IgD-negative memory B cell (primary cell): Measurements from ENCODE around the gene USP4. TPM values are rescaled to one million over a fixed set of nuclear protein-coding genes. Genes with fewer than 3 reads are reported as not detected.
"Not testable (repeated sequence)": the region's sequence is repeated elsewhere in the genome, so short reads cannot be mapped to it uniquely, and the experiment has no call there.

Source experiments
- H3K27ac Mint-ChIP-seq, 3 donors: one replicate each; pipeline ENCODE4 v1.8.0; 2020 to 2022; ENCODE audit warnings: mild to moderate bottlenecking in 3 of 3, mixed read lengths in 3 of 3, moderate library complexity in 1 of 3
- H3K27me3 Mint-ChIP-seq: one replicate; pipeline ENCODE4 v1.8.0; 2021; ENCODE audit warnings: mixed read lengths
- H3K36me3 Mint-ChIP-seq: one replicate; pipeline ENCODE4 v1.8.0; 2020; ENCODE audit warnings: mild to moderate bottlenecking, mixed read lengths
- H3K4me1 Mint-ChIP-seq, 3 donors: one replicate each; pipeline ENCODE4 v1.8.0; 2020 to 2022; ENCODE audit warnings: mixed read lengths in 3 of 3, mild to moderate bottlenecking in 1 of 3
- H3K4me3 Mint-ChIP-seq, 4 donors: one replicate each; pipeline ENCODE4 v1.8.0; 2020 to 2022; ENCODE audit warnings: mild to moderate bottlenecking in 4 of 4, mixed read lengths in 4 of 4, moderate library complexity in 3 of 4
- H3K9me3 Mint-ChIP-seq, 3 donors: one replicate each; pipeline ENCODE4 v1.8.0; 2020 to 2021; ENCODE audit warnings: mixed read lengths in 3 of 3, mild to moderate bottlenecking in 1 of 3
- polyA plus RNA-seq: library from polyadenylated mRNA; unstranded; fragments of 300-500 nt; fragmentation: Illumina TruSeq; gene quantifications from one replicate; pipeline ENCODE4 v1.2.3, GENCODE V29; 2021

Gene USP4
- polyA plus RNA-seq, 1 donor from 2014 or later: 55.0 TPM

GRCh38 chr3:49359623-49360022, 19.8 kb upstream of the USP4 start:
- Mint-ChIP-seq H3K4me1 (peaks cover 6 to 14% (median 10%) of the 10 kb centered on the region in 3 donors), H3K27ac (peak overlapping the region; percentile 88 to 99 (median 89)), H3K9me3 (no peaks in the 10 kb centered on the region), H3K27me3 (no peaks in the 10 kb centered on the region), H3K36me3 (peaks cover 5% of the 10 kb centered on the region), H3K4me3 (peak overlapping the region in 3 of 4 donors; percentile 60 to 99 (median 90))

DNA sequence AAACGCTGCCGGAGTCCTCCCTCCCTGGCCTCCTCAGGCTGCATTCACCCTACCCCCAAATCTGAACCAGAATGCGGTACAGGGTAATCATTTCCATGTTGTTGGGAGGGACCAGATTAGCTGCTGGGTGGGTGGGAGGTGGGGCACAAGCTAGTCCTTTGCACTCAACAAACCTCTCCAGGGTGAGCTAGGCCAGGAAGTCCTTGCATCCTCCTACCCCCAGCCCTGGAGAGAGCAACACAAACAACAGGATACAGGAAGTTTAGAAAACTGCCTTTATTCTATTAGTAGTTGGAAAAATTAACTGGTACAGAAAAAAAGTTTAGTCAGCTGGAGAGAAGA, 19.0 kb upstream of the USP4 start:
- Mint-ChIP-seq H3K4me3 (peak overlapping the region; percentile 90 to 99 (median 97)), H3K9me3 (no peaks in the 10 kb centered on the region), H3K36me3 (peaks cover 8% of the 10 kb centered on the region), H3K4me1 (peaks cover 9 to 14% (median 10%) of the 10 kb centered on the region in 3 donors), H3K27me3 (no peaks in the 10 kb centered on the region), H3K27ac (peak overlapping the region; percentile 87 to 99 (median 99))

DNA sequence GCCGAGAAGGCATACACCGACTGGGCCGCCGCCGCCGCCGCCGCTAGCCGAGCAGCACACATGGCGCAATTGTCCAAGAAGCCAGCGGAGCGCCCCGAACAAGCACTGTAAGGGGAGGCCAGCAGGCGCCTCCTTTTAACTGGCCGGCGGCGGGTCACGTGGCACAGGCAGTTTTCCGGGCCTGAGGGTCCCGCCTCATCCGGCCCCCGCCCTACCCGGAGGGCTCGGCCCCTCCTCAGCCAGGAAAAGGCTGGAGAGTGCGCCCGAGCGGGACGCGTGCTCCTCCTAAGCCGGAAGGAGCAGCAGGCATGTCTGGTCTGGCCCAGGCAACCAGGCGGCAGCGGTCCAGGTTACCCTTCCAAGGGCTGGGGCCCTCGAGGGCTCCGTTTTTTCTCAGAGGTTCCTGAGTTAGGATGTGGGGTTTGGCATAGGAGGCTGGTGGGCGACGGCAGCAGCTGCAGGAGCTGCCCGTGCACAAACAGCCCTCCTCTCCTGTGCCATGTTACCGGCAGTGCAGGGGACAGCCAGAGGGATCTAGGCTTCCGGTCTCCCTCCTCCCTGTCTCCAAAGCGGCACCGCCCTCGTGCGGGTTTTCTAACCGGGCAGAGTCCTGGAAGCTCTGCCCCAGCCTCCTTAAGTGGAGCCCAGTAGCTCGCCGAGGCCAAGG, 18.5 kb upstream of the USP4 start, which contains the start of gene GPX1:
TSS of gene GPX1 (minus strand) at position 137 of the 667 bp plus-strand sequence. CDS start at position 62, 75 bp downstream.
- no peaks in the 10 kb centered on the region for H3K9me3 Mint-ChIP-seq
- H3K4me1 Mint-ChIP-seq: peaks cover 9 to 14% (median 10%) of the 10 kb centered on the region in 3 donors
- H3K4me3 Mint-ChIP-seq: peak within 1 kb of the TSS; percentile 90 to 99 (median 97)
- peaks cover 8% of the 10 kb centered on the region for H3K36me3 Mint-ChIP-seq
- no peaks in the 10 kb centered on the region for H3K27me3 Mint-ChIP-seq
- H3K27ac Mint-ChIP-seq: peak within 1 kb of the TSS; percentile 95 to 99 (median 99)

GRCh38 chr3:49357443-49358216, 17.8 kb upstream of the USP4 start:
- H3K36me3 Mint-ChIP-seq, H3K9me3 Mint-ChIP-seq, H3K27me3 Mint-ChIP-seq: not testable (repeated sequence)
- Mint-ChIP-seq H3K27ac (peak overlapping the region; percentile 95 to 99 (median 99)), H3K4me3 (peak overlapping the region; percentile 90 to 99 (median 97)), H3K4me1 (peaks cover 10 to 14% (median 13%) of the 10 kb centered on the region in 3 donors)

DNA sequence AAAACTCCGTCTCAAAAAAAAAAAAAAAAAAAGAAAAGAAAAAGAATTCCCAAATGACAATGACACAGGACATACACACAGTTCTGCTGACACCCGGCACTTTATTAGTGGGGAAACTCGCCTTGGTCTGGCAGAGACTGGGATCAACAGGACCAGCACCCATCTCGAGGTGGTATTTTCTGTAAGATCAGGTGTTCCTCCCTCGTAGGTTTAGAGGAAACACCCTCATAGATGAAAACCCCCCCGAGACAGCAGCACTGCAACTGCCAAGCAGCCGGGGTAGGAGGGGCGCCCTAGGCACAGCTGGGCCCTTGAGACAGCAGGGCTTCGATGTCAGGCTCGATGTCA, 17.2 kb upstream of the USP4 start:
- not testable (repeated sequence) for H3K27me3 Mint-ChIP-seq, H3K36me3 Mint-ChIP-seq, H3K9me3 Mint-ChIP-seq
- Mint-ChIP-seq H3K4me3 (peak overlapping the region; percentile 90 to 99 (median 97)), H3K27ac (peak overlapping the region; percentile 95 to 99 (median 99)), H3K4me1 (peaks cover 14 to 17% (median 15%) of the 10 kb centered on the region in 3 donors)

DNA sequence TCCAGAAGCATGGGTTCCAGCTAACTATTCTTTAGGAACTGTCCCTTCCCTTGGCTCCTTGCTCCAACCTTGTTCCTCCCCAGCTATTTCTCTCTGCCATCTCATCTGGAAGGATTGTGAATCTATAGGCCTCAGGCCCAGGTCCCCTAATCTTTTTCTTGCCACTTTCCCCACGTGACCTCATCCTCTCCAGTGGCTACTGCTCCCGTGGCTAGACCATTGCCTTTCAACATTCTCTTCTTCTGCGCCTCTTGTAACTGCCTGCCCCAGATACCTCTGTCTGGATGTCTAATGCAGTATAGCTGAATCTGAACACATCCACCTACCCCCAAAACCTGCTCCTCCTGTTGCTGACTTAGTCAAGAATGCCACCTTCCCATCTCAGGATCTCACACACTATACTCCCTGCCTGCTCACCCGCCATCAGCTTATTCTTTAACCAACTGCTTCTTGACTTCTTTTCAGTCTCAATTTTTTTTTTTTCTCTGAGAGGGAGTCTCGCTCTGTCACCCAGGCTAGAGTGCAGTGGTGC, 13.1 kb upstream of the USP4 start:
- Mint-ChIP-seq H3K36me3 (peaks cover 5% of the 10 kb centered on the region), H3K9me3 (no peaks in the 10 kb centered on the region), H3K4me1 (peaks cover 17 to 25% (median 21%) of the 10 kb centered on the region in 3 donors), H3K27ac (peak overlapping the region; percentile 52 to 84 (median 72)), H3K4me3 (peak overlapping the region in 1 of 4 donors; percentile 57), H3K27me3 (no peaks in the 10 kb centered on the region)

DNA sequence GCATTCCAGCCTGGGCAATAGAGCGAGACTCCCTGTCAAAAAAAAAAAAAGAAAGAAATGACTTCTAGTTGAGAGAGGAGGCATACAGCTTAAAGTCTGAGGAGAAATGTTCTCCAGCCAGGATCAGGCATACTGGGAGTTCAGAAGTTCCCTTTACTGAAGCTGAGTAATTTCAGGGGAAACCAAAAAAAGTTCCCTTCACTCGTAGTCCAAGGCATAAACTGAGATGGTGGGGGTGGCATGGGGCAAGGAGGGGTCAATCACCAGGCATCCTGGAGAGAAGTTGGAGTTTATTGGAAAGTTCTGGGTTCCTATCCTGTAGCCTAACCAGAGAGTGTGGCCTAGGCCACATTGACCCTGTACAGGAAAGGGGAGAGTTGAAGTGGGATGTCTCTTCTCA, 12.4 kb upstream of the USP4 start:
- Mint-ChIP-seq H3K4me1 (peaks cover 18 to 21% (median 21%) of the 10 kb centered on the region in 3 donors), H3K9me3 (no peaks in the 10 kb centered on the region), H3K27ac (peak overlapping the region in 2 of 3 donors; percentile 52 to 84), H3K27me3 (no peaks in the 10 kb centered on the region), H3K4me3 (peak overlapping the region in 2 of 4 donors; percentile 57 to 59), H3K36me3 (peaks cover 5% of the 10 kb centered on the region)

- Mint-ChIP-seq H3K4me3 (peak overlapping the region in 2 of 4 donors; percentile 46 to 57), H3K27me3 (no peaks in the 10 kb centered on the region), H3K4me1 (peaks cover 22 to 26% (median 24%) of the 10 kb centered on the region in 3 donors), H3K36me3 (peaks cover 5% of the 10 kb centered on the region), H3K9me3 (no peaks in the 10 kb centered on the region), H3K27ac (peak overlapping the region in 2 of 3 donors; percentile 24 to 52)
Measured at GRCh38 chr3:49351521-49352011, 11.7 kb upstream of the USP4 start.

DNA sequence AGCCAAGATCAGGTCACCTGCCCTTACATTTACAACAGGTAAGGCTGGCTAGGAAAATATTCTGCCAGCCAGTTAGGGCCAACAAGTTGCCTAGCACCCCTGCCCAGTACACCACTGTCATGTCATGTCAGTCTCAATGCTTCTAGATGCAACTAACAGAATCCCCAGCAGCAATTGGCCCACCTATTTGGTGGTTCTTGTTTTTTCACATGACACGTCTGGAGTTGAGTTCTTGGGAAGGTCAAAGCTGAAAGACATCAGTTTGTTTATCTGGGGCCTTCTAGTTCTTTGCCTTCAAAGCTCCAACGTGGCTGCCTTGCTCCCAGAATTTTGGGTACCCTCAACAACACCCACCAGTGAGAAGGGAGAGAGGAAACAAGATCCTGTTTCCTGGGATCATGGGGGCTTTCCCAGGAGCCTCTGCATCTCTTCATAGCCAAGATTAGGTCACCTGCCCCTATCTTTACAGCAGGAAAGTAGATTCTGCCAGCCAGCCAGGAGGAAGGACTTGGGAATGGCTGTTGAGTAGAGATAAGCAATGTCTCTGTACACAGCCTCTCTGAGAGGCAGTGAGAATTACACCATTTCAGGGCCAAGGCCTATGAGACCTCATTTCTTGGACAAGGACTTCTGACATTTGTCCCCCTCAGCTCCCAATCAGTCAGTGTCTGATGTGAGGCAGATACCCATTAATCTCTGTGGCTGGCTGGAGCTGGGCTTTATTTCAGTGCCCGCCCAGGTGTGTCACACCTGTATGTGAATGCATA, 9.7 kb upstream of the USP4 start:
- H3K4me3 Mint-ChIP-seq: no peak overlapping the region
- H3K27me3 Mint-ChIP-seq: no peaks in the 10 kb centered on the region

DNA sequence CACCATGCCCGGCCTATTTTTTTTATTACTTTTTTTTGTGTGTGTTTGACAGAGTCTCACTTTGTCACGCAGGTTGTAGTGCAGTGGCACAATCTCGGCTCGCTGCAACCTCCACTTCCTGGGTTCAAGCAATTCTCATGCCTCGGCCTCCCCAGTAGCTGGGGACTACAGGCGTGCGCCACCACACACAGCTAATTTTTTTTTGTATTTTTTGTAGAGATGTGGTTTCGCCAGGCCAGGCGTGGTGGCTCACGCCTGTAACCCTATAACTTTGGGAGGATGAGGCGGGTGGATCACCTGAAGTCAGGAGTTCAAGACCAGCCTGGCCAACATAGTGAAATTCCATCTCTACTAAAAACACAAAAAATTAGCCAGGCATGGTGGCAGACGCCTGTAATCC, 8.5 kb upstream of the USP4 start:
- peak overlapping the region in 1 of 4 donors; percentile 28 for H3K4me3 Mint-ChIP-seq
- not testable (repeated sequence) for H3K27me3 Mint-ChIP-seq, H3K36me3 Mint-ChIP-seq, H3K9me3 Mint-ChIP-seq, H3K27ac Mint-ChIP-seq
- peaks cover 26 to 30% (median 26%) of the 10 kb centered on the region in 3 donors for H3K4me1 Mint-ChIP-seq

More for the DNA sequence above, 9.7 kb upstream of the USP4 start:
- no peaks in the 10 kb centered on the region for H3K9me3 Mint-ChIP-seq
- peaks cover 2% of the 10 kb centered on the region for H3K36me3 Mint-ChIP-seq
- H3K4me1 Mint-ChIP-seq: peaks cover 25 to 30% (median 26%) of the 10 kb centered on the region in 3 donors
- peak overlapping the region in 1 of 3 donors; percentile 36 for H3K27ac Mint-ChIP-seq

- Mint-ChIP-seq H3K27me3 (no peaks in the 10 kb centered on the region), H3K9me3 (no peaks in the 10 kb centered on the region), H3K36me3 (no peaks in the 10 kb centered on the region), H3K4me3 (peak overlapping the region in 2 of 4 donors; percentile 29), H3K27ac (peak overlapping the region; percentile 71 to 88 (median 79)), H3K4me1 (peaks cover 28 to 35% (median 31%) of the 10 kb centered on the region in 3 donors)
Measured at GRCh38 chr3:49346797-49347251, 7.0 kb upstream of the USP4 start.

DNA sequence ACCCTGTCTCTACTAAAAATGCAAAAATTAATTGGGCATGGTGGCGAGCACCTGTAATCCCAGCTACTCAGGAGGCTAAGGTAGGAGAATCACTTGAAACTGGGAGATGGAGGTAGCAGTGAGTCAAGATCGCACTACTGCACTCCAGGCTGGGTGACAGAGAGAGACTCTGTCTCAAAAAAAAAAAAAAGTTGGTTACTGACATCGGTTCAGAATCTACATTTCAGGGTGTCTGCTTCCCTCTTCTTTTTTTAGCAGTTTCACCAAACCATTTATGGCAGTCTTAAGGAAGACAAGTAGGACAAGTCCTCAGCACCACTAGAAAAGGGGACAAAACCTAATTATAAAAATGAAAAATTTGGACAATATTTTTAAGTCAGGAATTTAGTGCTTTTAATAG, 3.3 kb upstream of the USP4 start:
- H3K36me3 Mint-ChIP-seq: no peaks in the 10 kb centered on the region
- peak overlapping the region in 1 of 3 donors; percentile 78 for H3K27ac Mint-ChIP-seq
- no peaks in the 10 kb centered on the region for H3K27me3 Mint-ChIP-seq
- H3K9me3 Mint-ChIP-seq: no peaks in the 10 kb centered on the region
- H3K4me1 Mint-ChIP-seq: peaks cover 44 to 52% (median 45%) of the 10 kb centered on the region in 3 donors
- peak overlapping the region in 3 of 4 donors; percentile 65 to 81 (median 70) for H3K4me3 Mint-ChIP-seq

- Mint-ChIP-seq H3K9me3 (no peaks in the 10 kb centered on the region), H3K27ac (peak overlapping the region; percentile 81 to 86 (median 82)), H3K27me3 (no peaks in the 10 kb centered on the region), H3K36me3 (no peaks in the 10 kb centered on the region), H3K4me3 (peak overlapping the region in 3 of 4 donors; percentile 43 to 81 (median 65)), H3K4me1 (peaks cover 44 to 54% (median 46%) of the 10 kb centered on the region in 3 donors)
Measured at GRCh38 chr3:49341996-49342395, 2.1 kb upstream of the USP4 start.

- no peaks in the 10 kb centered on the region for H3K9me3 Mint-ChIP-seq
- no peaks in the 10 kb centered on the region for H3K27me3 Mint-ChIP-seq
- peak overlapping the region; percentile 97 to 99 (median 98) for H3K27ac Mint-ChIP-seq
- peaks cover 33 to 52% (median 34%) of the 10 kb centered on the region in 3 donors for H3K4me1 Mint-ChIP-seq
- peak overlapping the region; percentile 93 to 97 (median 96) for H3K4me3 Mint-ChIP-seq
- H3K36me3 Mint-ChIP-seq: no peaks in the 10 kb centered on the region
Measured at GRCh38 chr3:49339581-49339940, 292 bp downstream of the USP4 start.
